ENCODE results near the gene NPIPB8.
"Not testable (repeated sequence)": the region's sequence is repeated elsewhere in the genome, so short reads cannot be mapped to it uniquely, and the experiment has no call there.

NPIPB8 gene

GRCh38 chr16:28613912-28614311 lies 24.0 kb upstream of the NPIPB8 start:
- not testable (repeated sequence) for H3K4me2 ChIP-seq (ENCODE audit: low read length, poor library complexity, severe bottlenecking); DNase-seq; H3K4me3 ChIP-seq (ENCODE audit: insufficient read depth in 1 of 2, low read depth in 1 of 2, low read length in 2 of 2); H2AFZ ChIP-seq (ENCODE audit: low read depth, low read length); H3K79me1 ChIP-seq (replicated peaks; ENCODE audit: low read length, poor library complexity, severe bottlenecking); H3K27me3 ChIP-seq (ENCODE audit: control insufficient read depth in 1 of 2, insufficient read depth in 1 of 2, low read length in 2 of 2); H3K36me3 ChIP-seq (ENCODE audit: control insufficient read depth in 1 of 2, insufficient read depth in 2 of 2, low read depth in 1 of 2, low read length in 2 of 2); H3K14ac ChIP-seq (ENCODE audit: low read length in 2 of 2); H4K91ac ChIP-seq (ENCODE audit: low read length); H2AK5ac ChIP-seq (ENCODE audit: low read length, severe bottlenecking); H3K9ac ChIP-seq (ENCODE audit: low read length); H2BK5ac ChIP-seq (ENCODE audit: low read depth, low read length, poor library complexity, severe bottlenecking); H3K9me3 ChIP-seq (ENCODE audit: control insufficient read depth, low read length); H2BK120ac ChIP-seq (ENCODE audit: low read depth, low read length); H4K8ac ChIP-seq (ENCODE audit: low read length); H3K27ac ChIP-seq (ENCODE audit: low read length, poor library complexity, severe bottlenecking); H2BK15ac ChIP-seq (ENCODE audit: low read depth, poor library complexity, severe bottlenecking); H2BK12ac ChIP-seq (ENCODE audit: low read length in 2 of 2); H3K18ac ChIP-seq (ENCODE audit: low read depth in 1 of 2, low read length in 2 of 2); H3K4ac ChIP-seq (ENCODE audit: low read depth in 1 of 2, low read length in 2 of 2); H3K4me1 ChIP-seq (ENCODE audit: control insufficient read depth, insufficient read depth, low read depth, low read length); H3K23ac ChIP-seq (ENCODE audit: low read length in 2 of 2)
- WGBS = no CpG with 5 or more reads among the region's 26 CpGs

- DNase-seq; H3K36me3 ChIP-seq (ENCODE audit: control insufficient read depth in 1 of 2, insufficient read depth in 2 of 2, low read depth in 1 of 2, low read length in 2 of 2); H4K91ac ChIP-seq (ENCODE audit: low read length); H3K27me3 ChIP-seq (ENCODE audit: control insufficient read depth in 1 of 2, insufficient read depth in 1 of 2, low read length in 2 of 2); H2BK5ac ChIP-seq (ENCODE audit: low read depth, low read length, poor library complexity, severe bottlenecking); H3K4ac ChIP-seq (ENCODE audit: low read depth in 1 of 2, low read length in 2 of 2); H3K4me2 ChIP-seq (ENCODE audit: low read length, poor library complexity, severe bottlenecking); H2AFZ ChIP-seq (ENCODE audit: low read depth, low read length); H2AK5ac ChIP-seq (ENCODE audit: low read length, severe bottlenecking); H3K27ac ChIP-seq (ENCODE audit: low read length, poor library complexity, severe bottlenecking); H3K9me3 ChIP-seq (ENCODE audit: control insufficient read depth, low read length); H3K4me3 ChIP-seq (ENCODE audit: insufficient read depth in 1 of 2, low read depth in 1 of 2, low read length in 2 of 2); H3K9ac ChIP-seq (ENCODE audit: low read length); H3K4me1 ChIP-seq (ENCODE audit: control insufficient read depth, insufficient read depth, low read depth, low read length); H4K8ac ChIP-seq (ENCODE audit: low read length); H3K18ac ChIP-seq (ENCODE audit: low read depth in 1 of 2, low read length in 2 of 2); H2BK12ac ChIP-seq (ENCODE audit: low read length in 2 of 2); H3K23ac ChIP-seq (ENCODE audit: low read length in 2 of 2); H3K79me1 ChIP-seq (replicated peaks; ENCODE audit: low read length, poor library complexity, severe bottlenecking); H2BK15ac ChIP-seq (ENCODE audit: low read depth, poor library complexity, severe bottlenecking); H2BK120ac ChIP-seq (ENCODE audit: low read depth, low read length); H3K14ac ChIP-seq (ENCODE audit: low read length in 2 of 2): not testable (repeated sequence)
- WGBS = 85% methylated on average over 5 of the region's 16 CpGs
Measured at GRCh38 chr16:28614561-28614960, 23.3 kb upstream of the NPIPB8 start.

- H3K9me3 ChIP-seq (ENCODE audit: control insufficient read depth, low read length); H2AFZ ChIP-seq (ENCODE audit: low read depth, low read length); H2BK120ac ChIP-seq (ENCODE audit: low read depth, low read length); H3K14ac ChIP-seq (ENCODE audit: low read length in 2 of 2); H3K4me2 ChIP-seq (ENCODE audit: low read length, poor library complexity, severe bottlenecking); H2AK5ac ChIP-seq (ENCODE audit: low read length, severe bottlenecking); H3K27me3 ChIP-seq (ENCODE audit: control insufficient read depth in 1 of 2, insufficient read depth in 1 of 2, low read length in 2 of 2); H3K9ac ChIP-seq (ENCODE audit: low read length); H3K4me1 ChIP-seq (ENCODE audit: control insufficient read depth, insufficient read depth, low read depth, low read length); H2BK5ac ChIP-seq (ENCODE audit: low read depth, low read length, poor library complexity, severe bottlenecking); H3K79me1 ChIP-seq (replicated peaks; ENCODE audit: low read length, poor library complexity, severe bottlenecking); H3K18ac ChIP-seq (ENCODE audit: low read depth in 1 of 2, low read length in 2 of 2); H3K4me3 ChIP-seq (ENCODE audit: insufficient read depth in 1 of 2, low read depth in 1 of 2, low read length in 2 of 2); H4K8ac ChIP-seq (ENCODE audit: low read length); H3K27ac ChIP-seq (ENCODE audit: low read length, poor library complexity, severe bottlenecking); H2BK12ac ChIP-seq (ENCODE audit: low read length in 2 of 2); H3K23ac ChIP-seq (ENCODE audit: low read length in 2 of 2); H2BK15ac ChIP-seq (ENCODE audit: low read depth, poor library complexity, severe bottlenecking); H4K91ac ChIP-seq (ENCODE audit: low read length); H3K4ac ChIP-seq (ENCODE audit: low read depth in 1 of 2, low read length in 2 of 2); H3K36me3 ChIP-seq (ENCODE audit: control insufficient read depth in 1 of 2, insufficient read depth in 2 of 2, low read depth in 1 of 2, low read length in 2 of 2): not testable (repeated sequence)
- WGBS = 55% methylated on average over 4 of the region's 24 CpGs
- peak; percentile 45 for DNase-seq
Measured at GRCh38 chr16:28615486-28616223, 22.2 kb upstream of the NPIPB8 start.

GRCh38 chr16:28616224-28616577 lies 21.7 kb upstream of the NPIPB8 start:
- H2BK15ac ChIP-seq (ENCODE audit: low read depth, poor library complexity, severe bottlenecking); H3K4ac ChIP-seq (ENCODE audit: low read depth in 1 of 2, low read length in 2 of 2); H3K23ac ChIP-seq (ENCODE audit: low read length in 2 of 2); DNase-seq; H2AK5ac ChIP-seq (ENCODE audit: low read length, severe bottlenecking); H3K4me1 ChIP-seq (ENCODE audit: control insufficient read depth, insufficient read depth, low read depth, low read length); H2AFZ ChIP-seq (ENCODE audit: low read depth, low read length); H2BK5ac ChIP-seq (ENCODE audit: low read depth, low read length, poor library complexity, severe bottlenecking); H4K91ac ChIP-seq (ENCODE audit: low read length); H3K18ac ChIP-seq (ENCODE audit: low read depth in 1 of 2, low read length in 2 of 2); H3K9me3 ChIP-seq (ENCODE audit: control insufficient read depth, low read length); H3K14ac ChIP-seq (ENCODE audit: low read length in 2 of 2); H3K9ac ChIP-seq (ENCODE audit: low read length); H2BK12ac ChIP-seq (ENCODE audit: low read length in 2 of 2); H3K4me3 ChIP-seq (ENCODE audit: insufficient read depth in 1 of 2, low read depth in 1 of 2, low read length in 2 of 2); H3K36me3 ChIP-seq (ENCODE audit: control insufficient read depth in 1 of 2, insufficient read depth in 2 of 2, low read depth in 1 of 2, low read length in 2 of 2); H3K27me3 ChIP-seq (ENCODE audit: control insufficient read depth in 1 of 2, insufficient read depth in 1 of 2, low read length in 2 of 2); H3K4me2 ChIP-seq (ENCODE audit: low read length, poor library complexity, severe bottlenecking); H4K8ac ChIP-seq (ENCODE audit: low read length); H3K79me1 ChIP-seq (replicated peaks; ENCODE audit: low read length, poor library complexity, severe bottlenecking); H3K27ac ChIP-seq (ENCODE audit: low read length, poor library complexity, severe bottlenecking); H2BK120ac ChIP-seq (ENCODE audit: low read depth, low read length): not testable (repeated sequence)
- WGBS = 87% methylated on average over 7 of the region's 7 CpGs

Measured in mesenchymal stem cell (in vitro differentiated cells and primary cell).